Fibroblast of skin of back (primary cell): ENCODE data around the gene MAPK13.
A peak's percentile ranks its signal among the peaks of the same experiment; 100 is the strongest.
"Not testable (repeated sequence)": the region's sequence is repeated elsewhere in the genome, so short reads cannot be mapped to it uniquely, and the experiment has no call there.

ENCODE experiments used
- DNase-seq: peaks from one replicate; pipeline ENCODE4 v3.0.0-alpha.2; 2013

Gene MAPK13

GRCh38 chr6:36128793-36129192, 1.5 kb upstream of the MAPK13 start:
- no peak for DNase-seq

DNA sequence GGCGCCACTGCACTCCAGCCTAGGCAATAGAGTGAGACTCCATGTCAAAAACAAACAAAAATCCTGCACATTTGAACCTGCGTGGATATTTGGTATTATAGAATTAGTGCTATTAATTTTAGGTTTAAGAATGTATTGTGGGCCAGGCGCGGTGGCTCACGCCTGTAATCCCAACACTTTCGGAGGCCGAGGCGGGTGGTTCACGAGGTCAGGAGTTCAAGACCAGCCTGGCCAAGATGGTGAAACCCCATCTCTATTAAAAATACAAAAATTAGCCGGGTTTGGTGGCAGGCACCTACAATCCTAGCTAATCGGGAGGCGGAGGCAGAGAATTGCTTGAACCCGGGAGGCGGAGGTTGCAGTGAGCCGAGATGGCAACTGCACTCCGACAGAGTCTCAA, 979 bp upstream of the MAPK13 start:
- DNase-seq: not testable (repeated sequence)

GRCh38 chr6:36130667-36131510, 576 bp downstream of the MAPK13 start:
- no peak for DNase-seq

DNA sequence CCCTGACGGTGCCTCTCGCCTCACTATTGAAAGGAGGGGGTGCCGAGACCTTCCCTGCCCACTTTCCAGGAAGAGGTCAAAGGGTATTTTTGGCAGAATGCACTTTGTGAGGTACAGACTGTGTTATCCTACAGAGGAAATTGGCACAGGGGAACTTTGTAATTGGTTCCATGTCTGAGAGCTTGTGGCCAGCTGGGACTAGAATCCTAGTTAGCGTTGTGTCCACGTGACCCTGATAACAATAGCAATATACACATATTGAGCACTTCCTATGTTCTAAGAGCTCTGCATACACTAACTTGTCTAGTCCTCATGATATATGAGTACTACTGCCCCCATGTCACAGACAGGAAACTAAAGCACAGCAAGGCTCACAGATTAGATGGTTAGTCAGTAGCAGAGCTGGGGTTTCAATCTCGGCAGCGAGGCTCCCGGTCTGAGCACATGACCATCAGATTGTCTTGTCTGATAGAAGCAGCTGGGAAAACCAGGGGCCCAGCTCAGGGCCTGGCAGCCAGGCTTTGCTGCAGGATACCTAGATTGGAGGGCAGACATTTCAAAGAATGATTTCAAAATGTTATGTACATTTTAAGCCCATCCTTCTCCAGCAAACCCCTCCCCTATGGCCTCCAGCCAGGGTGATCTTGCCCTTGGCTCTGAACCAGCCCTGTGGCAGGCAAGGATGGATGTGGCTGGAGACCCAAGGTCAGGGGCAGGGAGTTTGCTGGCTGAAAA, 1.4 kb downstream of the MAPK13 start:
- peak; percentile 37 for DNase-seq

DNA sequence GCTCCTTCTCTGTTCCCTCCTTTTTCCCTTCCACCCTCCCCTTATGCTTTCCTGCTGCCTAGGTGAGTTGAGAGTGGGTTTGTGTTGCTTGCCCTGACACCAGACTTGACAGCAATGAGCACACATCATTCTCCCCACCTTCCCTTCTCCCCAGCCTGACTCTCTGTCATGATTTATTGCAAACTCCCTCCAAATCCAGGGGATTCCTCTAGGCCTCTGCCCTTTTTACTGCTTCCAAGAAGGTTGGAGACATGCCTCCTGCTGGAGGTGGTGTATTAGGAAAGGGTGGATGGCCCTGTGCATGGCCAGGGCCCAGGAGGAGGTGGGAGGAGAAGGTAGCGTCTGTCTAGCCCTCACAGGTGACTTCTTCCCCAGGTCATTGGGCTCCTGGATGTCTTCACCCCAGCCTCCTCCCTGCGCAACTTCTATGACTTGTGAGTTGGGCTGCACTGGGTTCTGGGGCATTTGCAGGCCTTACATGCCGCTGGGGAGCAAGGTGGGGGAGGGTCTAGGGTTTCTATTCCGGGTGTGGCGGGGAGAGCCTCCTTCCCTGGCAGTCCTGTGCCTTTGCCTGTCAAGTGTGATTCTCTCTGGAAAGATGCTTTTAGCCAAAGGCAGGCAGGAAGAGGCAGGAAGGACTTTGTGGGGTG, 2.1 kb downstream of the MAPK13 start:
- DNase-seq: no peak

- DNase-seq: no peak
Observed at GRCh38 chr6:36133148-36133547, 2.8 kb downstream of the MAPK13 start.

- no peak for DNase-seq
Observed at GRCh38 chr6:36133912-36134311, 3.6 kb downstream of the MAPK13 start.

DNA sequence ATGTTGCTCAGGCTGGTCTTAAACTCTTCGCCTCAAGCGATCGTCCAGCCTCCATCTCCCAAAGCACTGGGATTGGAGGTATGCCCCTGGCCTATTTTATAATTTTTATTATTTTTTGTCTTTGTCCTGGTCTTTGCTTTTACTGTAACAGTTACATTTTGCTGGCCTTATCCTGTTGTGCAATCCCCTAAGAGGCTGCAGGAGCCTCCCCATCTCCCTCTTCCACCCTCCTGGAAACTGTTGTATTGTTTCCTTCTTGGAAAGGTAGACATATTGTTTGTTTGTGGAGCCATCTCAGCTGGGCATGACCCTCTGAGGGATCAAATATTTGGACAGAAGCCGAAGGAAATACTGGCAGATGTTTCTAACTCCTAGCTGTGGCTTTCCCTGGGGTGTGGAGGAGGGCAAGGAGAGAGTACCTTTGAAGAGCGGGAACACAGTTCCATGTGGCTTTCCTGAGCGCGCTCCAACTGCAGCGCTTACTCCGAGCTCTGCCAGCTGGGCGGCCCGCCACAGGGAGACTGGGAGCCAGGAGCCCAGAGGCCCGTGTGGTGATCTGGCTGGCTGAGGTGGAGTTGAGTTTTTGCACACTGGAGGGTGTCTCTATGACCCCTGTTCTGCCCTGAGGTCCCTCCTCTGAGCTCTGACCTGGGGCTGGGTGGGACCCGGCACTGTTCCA, 4.9 kb downstream of the MAPK13 start:
- DNase-seq: no peak

DNA sequence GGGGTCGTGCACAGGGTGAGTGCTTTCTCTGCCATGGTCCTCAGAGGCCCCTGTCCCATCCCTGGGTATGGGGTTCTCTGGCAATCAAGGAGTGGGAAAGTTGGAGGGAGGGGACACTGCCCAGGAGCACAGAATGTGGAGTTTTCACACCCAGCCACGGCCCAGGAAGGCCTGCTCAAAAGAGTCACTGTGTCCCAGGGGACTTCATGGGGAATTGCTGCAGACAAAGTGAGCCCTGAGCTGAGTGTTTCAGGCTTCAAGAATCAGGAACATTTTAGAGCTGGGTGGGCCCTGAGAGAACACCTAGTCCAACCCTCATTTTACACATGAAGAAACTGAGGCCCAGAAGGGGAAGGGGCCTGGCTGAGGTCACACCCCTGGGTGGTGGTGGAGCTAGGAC, 5.7 kb downstream of the MAPK13 start:
- DNase-seq: peak; percentile 23

DNA sequence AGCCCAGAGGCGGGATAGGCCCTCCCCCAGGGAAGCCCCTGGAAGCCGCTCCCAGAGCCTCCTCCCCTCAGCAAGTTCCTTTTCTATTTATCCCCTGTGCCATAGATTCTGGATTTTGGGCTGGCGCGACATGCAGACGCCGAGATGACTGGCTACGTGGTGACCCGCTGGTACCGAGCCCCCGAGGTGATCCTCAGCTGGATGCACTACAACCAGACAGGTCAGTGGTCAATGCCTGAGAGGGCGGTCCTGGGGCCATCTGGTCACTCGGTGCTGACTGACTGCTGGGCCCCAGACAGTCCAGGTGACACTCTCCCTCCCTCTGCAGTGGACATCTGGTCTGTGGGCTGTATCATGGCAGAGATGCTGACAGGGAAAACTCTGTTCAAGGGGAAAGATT, 6.2 kb downstream of the MAPK13 start:
- DNase-seq: no peak

GRCh38 chr6:36138667-36139066, 8.4 kb downstream of the MAPK13 start:
- DNase-seq: no peak

- no peak for DNase-seq
Observed at GRCh38 chr6:36139431-36139830, 9.1 kb downstream of the MAPK13 start.

GRCh38 chr6:36139991-36140710, 9.8 kb downstream of the MAPK13 start:
- DNase-seq: no peak

DNA sequence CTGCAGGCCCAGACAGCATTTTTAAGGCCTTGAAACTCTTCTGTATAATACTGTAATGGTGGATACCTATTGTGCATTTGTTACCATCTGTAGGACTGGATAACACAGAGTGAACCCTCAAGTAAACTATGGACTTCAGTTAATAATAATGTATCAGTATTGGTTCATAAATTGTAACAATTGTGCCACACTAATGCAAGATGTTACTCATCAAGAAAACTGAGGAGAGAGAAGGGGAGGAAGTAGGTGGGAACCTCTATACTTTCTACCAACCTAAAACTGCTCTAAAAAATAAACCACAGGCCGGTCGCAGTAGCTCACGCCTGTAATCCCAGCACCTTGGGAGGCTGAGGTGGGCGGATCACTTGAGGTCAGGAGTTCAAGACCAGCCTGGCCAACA, 10.8 kb downstream of the MAPK13 start:
- no peak for DNase-seq

DNA sequence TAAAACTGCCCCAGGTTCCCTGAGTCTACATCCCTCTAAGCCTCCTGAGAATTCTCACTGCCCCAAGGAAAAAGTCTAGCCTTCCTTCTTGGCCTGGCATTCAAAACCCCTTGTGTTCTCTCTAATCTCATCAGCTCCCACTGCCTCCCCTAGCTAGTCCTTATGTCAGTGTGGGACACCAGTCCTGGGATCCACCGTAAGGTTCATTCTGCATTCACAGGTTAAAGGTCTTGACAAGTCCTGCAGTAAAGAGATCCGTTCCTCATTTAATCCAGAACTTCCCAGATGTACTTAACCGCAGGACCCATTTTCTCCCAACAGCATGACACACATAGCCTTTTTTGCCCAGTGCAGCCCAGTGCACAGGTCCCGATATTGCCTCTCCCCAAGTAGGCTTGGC, 11.6 kb downstream of the MAPK13 start:
- no peak for DNase-seq

- DNase-seq: no peak
Observed at GRCh38 chr6:36142971-36143838, 12.9 kb downstream of the MAPK13 start.

DNA sequence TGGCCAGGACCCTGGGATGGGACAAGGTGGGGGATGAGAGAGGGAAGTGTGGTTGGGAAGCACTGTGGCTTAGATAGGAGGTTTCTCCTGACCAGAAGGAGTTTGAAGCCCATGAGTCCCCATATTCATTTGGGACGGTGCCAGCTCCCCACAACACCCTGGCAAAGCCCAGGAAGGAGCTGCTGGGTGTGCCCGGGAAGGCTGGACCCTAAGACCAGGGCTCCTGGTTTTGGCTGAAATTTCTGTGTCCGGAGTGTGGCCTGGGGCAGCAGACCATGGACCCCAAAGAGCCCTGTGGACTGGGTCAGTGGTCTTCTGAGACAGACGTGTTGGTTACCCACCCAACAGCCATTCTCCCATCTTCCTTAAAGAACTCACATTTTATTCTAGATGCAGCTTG, 15.2 kb downstream of the MAPK13 start:
- no peak for DNase-seq

DNA sequence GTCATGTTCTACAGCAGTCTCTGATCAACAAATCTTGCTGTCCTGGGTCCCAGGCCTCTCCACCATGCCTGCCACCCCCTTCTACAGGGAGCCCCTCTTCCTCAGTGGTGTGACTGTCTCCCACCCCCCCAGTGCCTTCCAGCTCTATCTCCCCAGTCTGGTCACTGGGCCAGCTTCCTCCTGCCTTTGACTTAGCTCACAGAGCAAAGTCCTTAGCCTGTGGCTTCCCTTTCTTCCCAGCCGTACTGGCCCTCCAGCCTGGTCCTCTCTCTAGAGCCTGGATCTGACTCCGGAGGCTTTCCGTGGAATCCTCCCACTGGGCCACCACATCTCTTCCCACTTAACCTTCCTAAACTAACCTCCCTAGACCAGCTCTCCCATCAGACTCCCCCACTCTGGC, 17.0 kb downstream of the MAPK13 start:
- DNase-seq: no peak

- DNase-seq: no peak
Observed at GRCh38 chr6:36149476-36149875, 19.2 kb downstream of the MAPK13 start.

- no peak for DNase-seq
Observed at GRCh38 chr6:36150283-36150682, 20.0 kb downstream of the MAPK13 start.

DNA sequence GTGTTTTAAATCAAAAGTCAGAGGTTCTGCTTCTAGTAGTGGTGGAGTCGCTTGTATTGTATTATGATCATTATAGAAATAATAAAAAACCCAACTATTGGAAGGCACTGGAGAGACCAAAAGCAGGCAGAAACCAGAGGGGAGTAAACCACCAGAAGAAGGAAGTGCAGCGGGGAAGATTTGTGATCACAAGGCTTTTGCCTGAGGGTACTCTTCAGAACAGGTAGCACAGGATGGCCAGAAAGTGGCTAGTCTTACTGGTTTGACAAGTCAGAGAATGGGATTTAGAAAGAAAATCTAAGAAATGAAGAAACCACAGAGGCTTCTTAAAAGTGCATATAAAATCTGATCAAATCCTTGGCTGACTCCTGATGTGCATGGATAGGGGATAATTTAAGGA, 24.0 kb downstream of the MAPK13 start:
- no peak for DNase-seq
